Left renal pelvis (tissue), 4 donors: ENCODE results near the gene SERPINB13. TPM values are rescaled to one million over a fixed set of nuclear protein-coding genes. Genes with fewer than 3 reads are reported as not detected.
"Not testable (repeated sequence)": the region's sequence is repeated elsewhere in the genome, so short reads cannot be mapped to it uniquely, and the experiment has no call there.

Experiments used
- DNase-seq, 4 donors: peaks; one replicate each; pipeline ENCODE4 v3.0.0-alpha.2; 2013; ENCODE audit warnings: low read depth in 4 of 4, low spot score in 3 of 4
- polyA plus RNA-seq, 4 donors: library from polyadenylated mRNA; unstranded; fragments of 120-200 nt; gene quantifications; one replicate each; pipeline ENCODE4 v1.2.1, GENCODE V29; 2013; ENCODE audit not compliant: insufficient read length in 4 of 4

Gene SERPINB13
- polyA plus RNA-seq, 4 donors, result not detected

DNA sequence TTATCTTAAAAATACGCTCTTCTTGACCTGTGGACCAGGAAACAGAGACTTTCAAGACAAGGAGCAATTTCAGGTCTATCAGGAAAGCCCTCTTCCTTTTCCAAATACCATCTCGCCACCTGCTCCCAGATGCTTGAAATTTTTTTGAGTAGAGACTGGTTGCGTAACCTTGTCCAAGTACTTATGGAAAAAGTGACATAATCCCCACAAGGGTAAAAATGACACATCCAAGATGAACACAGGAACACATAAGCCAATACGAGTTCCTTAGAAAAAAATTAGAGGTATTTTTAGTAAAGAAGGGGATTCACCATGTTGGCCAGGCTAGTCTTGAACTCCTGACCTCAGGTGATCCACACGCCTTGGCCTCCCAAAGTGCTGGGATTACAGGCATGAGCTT lies 1.8 kb downstream of the SERPINB13 start:
- no peak for DNase-seq

DNA sequence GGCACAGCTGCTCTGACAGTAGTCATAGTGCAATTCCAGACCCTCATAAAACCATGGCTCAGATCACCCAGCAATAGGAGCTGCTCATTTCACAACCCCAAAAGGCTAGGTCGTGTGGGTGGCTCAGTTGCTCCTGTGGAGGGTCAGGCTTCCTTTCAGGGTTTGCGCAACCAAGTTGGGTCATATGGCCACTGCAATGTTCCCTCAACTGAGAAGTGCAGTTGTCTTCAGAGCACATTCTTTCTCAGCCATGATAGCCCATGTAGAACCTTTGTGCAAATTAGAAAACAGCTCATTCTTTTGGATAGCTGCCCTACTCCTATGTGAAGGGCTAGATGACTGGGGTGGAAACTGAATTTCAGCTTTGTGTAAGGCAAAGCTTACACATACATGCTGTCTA lies 3.2 kb downstream of the SERPINB13 start:
- no peak for DNase-seq

DNA sequence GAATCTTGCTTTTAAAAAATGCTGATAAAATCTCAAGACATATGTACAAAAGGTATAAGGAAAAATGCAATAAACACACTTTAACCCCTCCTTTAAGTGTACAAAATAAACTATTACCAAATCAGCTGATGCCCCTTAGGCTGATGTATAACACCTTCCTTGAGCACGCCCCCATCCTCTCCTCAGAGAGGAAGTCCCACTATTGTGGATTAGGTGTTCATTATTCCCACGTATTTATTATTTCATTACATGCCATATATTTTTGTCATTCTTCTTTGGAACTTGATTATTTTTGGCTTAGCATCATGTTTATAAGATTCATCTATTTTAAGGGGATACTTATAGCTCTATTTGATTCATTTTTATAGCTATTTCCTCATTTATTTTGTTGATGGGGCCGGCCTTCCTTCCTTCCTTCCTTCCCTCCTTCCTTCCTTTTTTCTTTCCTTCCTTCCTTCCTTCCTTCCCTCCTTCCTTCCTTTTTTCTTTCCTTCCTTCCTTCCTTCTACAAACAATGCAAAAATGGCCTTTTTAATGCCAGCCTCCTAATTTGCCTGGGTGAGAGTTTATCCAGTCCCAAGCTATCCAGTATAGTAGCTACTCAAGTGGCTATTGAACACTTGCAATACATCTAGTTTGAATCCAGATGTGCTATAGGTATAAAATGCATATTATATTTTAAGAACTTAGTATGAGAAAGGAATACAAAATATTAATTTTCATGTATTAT lies 4.0 kb downstream of the SERPINB13 start:
- DNase-seq, result no peak

DNA sequence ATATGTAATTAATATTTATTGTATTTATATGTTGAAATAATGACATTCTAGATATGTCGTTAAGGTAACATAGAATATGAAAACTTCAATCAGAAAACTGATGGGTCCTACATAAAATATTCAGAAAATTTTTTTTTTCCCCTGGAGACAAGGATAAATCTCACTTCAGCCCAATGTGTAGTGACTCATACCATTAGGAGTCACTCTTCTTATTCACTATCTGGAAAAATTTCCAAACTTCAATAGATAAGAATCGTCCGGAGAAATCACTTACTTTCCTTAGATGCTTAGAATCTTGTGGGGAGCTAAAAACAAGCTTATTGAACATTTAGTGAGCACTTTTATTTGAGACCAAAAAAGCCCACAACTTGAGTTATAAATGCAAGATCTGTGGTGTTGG lies 4.6 kb downstream of the SERPINB13 start:
- no peak for DNase-seq

DNA sequence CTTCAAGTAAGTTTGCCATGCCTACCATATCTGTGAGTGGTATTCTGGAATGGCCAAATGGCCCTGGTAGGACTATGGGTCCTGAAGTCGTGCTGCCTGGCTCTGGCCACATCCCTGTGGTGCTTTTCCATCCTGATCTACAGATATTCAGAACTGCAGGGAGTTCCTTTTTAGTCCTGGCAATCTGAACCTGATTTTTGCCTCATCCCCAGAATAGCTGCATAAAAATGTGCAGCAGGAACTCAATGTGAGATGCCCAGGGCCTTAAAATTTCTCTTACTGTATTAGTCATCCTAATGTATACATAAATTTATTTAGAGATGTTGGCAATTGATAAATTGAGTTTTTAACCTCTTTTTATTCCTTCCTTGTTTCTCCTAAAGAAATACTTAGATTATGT lies 5.3 kb downstream of the SERPINB13 start:
- DNase-seq, result no peak

DNA sequence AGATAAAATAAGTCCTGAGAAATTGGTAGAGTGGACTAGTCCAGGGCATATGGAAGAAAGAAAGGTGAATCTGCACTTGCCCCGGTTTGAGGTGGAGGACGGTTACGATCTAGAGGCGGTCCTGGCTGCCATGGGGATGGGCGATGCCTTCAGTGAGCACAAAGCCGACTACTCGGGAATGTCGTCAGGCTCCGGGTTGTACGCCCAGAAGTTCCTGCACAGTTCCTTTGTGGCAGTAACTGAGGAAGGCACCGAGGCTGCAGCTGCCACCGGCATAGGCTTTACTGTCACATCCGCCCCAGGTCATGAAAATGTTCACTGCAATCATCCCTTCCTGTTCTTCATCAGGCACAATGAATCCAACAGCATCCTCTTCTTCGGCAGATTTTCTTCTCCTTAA lies 9.8 kb downstream of the SERPINB13 start:
- no peak for DNase-seq

DNA sequence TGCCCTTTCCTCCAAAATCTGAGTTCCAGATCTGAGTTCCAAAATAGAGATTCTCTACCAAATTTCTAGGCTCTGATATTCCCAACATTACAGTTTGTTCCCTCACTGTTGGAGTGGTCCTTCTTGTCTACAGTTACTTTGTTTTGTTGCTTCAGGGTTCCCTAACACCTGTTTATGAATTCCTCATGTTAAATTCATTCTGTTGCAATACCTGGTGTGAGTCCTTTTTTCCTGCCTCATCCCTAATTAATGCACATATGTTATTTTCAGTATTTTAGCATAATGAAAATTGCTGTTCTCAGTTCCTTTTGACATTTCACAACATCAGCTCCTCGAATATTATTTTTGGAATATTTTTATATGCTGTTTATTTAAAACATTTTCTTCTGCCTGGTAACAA lies 16.2 kb downstream of the SERPINB13 start:
- DNase-seq, result no peak

DNA sequence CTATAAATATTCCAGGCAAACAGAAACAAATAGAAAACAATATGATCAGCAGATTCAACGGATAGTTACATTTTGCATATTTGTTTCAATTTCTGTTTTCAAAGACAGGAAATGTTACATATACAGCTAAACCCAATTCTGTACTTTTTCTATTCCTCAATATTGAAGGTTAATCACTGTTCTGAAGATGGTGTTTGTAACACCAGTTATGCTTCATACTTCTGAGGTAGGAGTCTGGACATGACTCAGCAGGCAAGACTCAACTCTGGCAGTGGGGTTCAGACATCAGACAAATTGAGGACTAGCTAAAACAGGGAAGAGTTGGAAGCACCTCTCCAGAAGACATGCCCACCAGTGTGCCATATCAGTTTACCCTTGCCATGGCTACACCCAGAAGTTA lies 16.6 kb downstream of the SERPINB13 start:
- DNase-seq, result no peak

DNA sequence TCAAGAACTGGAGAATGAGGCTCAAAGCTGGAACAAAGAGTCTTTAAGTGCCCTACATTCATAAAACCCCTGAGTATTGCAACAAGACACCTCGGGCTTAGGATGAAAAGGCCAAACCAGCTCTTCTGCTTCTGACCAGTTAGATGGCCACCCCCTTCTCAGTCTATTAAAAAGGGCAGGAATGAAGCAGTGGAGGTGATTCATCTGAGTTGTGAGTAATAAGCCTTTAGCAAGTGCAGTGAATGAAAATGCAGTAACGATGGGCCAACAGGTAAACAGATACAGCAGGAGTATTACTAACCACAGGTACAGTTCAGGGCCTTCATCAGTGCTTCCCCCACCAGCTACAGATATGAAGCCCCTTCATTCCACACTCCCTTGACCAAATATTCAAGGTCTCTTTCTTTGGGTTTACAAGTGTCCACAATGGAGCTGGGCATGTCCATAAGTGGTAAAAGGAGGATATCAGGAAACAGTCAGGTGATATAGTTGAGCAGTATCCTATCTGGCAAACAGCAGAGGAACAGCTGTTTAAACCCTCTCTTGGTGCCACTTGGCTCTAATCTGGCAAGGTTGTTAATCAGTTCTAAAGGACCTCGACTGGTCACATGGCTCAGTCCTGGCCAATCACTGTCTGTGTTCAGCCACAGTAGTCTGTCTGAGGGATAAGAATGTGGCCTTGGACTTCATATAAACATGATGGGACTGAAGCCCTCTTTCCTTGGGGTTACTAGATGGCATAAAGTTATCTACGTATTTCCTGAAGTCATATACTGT lies 17.8 kb downstream of the SERPINB13 start:
- DNase-seq, result no peak

DNA sequence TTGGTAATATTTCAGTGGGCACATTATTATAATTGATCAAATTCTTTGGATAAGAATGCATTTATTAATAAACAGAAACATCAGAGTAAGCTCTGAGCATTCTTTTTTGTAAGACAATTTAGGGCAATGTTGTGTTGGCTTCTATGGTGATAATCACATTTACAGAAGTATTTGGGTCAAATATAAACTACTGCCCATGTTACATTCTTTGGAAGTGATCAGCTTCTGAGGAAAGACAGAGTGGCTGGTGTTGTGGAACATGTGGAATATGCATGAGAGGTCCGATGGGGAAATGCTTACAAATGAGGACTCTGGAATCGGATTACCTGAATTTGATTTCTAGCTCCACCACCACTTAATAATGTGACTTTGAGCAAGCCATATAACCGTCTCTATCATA lies 19.4 kb downstream of the SERPINB13 start:
- no peak for DNase-seq

DNA sequence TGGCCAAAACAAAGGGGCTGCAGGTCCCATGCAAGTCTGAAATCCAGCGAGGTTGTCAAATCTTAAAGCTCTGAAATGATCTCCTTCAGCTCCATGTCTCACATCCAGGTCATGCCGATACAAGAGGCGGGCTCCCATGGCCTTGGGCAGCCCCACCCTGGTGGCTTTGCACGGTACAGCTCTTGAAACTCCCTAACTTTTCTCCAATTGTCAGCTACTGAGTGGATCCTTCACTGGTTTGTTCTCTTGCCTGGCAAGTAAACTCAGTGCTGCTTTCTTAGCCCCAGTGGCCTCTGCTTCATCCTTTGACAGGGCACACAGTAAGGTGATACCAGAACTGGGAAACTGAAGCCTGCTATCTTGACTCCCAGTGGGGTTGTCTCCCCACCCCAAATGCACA lies 26.3 kb downstream of the SERPINB13 start:
- no peak for DNase-seq

DNA sequence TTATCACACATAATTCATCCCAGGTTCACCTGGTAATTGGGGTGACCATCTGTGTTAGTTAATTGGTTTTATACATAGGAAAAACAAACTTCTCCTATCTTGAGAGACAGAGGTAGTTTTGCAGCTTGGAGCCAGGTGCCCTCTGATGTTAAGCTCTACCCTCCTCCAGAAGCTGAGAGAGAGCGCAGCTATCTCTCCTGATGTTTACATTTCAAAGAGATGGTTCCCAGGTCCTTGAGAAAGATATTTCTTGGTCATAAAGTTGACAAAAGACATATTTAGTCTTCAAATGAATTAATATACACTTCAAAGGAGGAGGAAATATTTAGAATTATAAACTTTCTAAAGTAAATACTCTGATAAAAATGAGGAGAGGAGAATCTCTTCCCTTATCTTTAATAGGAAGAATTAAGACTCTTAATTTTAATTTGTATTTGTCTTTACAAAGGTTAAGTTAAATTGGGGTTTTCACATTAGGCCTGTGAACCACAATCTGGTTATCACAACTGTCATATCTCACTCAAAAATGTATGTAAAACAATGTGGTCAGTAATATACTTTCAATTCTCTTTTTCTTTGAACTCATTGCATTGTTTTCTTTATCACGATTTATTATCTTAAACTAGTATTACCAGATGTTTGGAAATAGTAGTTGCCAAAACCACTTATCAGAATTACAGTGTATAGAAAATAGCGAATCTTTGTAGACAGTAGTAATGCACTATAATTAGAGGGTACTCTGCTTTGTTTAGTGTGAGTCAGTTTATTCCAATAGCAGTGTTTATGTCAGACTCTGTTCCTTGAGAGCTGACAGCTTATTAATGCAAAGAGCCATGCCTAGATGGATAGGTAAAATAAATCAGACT lies 30.1 kb downstream of the SERPINB13 start:
- DNase-seq, result no peak

DNA sequence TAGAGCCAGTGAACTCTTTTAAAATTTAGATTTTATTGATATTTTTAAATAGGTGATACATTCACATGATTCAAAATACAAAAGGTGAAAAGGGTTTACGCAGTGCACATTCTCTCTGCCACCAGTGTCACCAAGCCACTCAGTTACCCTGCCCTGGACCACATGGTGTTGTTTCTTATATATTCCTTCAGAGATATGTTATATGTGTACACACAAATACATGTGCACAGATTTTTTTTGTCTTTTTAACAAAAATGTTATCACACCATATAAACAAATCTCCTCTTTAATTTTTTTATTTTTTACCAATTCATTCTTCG lies 30.7 kb downstream of the SERPINB13 start:
- DNase-seq, result no peak

DNA sequence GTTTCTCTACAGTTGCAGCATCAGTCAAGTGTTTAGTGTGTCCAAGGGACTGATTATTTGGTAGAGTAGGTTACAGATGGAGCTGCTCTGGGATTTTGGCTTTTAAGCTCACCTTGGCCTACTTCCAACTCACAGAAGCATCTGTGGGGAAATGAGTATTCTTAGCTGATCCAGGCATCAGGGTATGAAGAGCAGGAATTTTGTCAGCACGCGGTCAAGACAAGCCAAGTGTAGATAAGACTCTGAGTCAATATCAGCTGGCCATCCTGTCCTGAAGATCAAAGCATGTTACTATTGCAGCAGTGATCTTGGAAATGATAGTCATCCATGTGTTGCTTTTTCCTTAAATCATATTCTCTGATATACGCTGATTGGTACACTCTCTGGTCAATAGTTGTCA lies 32.5 kb downstream of the SERPINB13 start:
- no peak for DNase-seq

DNA sequence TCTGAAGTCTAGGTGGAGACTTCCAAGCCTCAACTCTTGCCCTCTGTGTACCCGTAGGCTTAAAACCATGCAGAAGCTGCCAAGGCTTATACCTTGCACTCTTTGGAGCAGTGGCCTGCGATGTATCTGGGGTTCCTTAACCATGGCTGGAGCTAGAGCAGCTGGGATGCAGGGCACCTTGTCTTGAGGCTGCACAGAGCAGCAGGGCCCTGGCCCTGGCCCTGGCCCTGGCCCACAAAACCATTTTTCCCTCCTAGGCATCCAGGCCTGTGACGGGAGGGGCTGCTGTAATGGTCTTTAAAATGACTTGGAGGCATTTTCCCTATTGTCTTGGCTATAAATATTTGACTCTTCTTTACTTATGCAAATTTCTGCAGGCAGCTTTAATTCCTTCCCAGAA lies 37.7 kb downstream of the SERPINB13 start:
- no peak for DNase-seq

DNA sequence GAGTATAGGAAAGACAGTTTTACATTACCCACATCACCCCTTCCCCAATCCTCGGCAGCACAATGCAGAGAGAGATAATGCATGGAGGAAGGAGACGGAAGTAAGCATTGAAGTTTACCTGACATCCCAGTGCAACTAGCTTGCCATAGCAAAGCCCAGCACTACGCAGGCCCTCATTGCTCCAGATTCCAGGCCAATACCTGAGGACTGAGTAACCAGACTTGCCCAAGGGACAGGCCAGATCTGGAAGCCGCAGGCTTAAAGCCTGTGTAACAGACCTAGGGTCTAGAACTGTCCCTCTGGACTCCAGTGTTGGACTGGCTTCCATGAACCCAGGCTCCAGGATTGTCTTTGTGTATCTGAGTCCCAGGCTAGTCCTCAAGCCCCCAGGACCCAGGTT lies 39.3 kb downstream of the SERPINB13 start:
- DNase-seq, result no peak

DNA sequence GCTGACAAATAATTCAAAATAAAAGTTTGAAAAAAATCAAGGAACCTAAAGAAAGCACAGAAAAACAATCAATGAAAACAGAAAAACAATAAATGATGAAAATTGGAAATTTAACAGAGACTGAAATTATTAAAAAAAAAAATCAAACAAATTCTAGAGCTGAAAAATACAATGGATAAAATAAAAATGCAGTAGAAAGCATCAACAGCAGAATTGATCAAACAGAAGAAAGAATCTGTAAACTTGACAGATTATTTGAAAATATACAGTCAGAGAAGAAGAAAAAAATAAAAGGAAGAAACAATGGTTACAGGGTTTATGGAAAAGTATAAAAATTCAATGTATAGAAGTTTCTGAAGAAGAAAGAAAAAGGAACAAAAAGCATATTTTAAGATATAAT lies 40.7 kb downstream of the SERPINB13 start:
- DNase-seq, result no peak

DNA sequence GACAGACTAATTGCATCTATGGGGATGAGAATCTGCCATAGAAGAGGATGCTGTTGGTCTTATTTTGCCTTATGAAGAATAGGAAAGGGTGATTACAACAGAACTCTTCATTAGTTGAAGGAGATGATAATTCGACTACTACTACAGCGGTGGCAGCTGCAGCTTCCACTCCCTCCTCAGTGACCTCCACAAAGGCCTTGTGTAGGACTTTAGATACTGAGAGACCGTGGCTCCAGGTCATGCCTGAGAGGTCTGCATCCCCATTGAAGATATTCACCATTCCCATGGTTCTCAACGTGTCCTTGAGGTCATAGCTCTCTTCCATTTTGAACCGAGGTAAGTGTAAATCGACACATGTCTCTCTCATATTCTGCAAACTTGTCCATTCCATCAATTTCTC lies 50.6 kb downstream of the SERPINB13 start:
- DNase-seq, result no peak

DNA sequence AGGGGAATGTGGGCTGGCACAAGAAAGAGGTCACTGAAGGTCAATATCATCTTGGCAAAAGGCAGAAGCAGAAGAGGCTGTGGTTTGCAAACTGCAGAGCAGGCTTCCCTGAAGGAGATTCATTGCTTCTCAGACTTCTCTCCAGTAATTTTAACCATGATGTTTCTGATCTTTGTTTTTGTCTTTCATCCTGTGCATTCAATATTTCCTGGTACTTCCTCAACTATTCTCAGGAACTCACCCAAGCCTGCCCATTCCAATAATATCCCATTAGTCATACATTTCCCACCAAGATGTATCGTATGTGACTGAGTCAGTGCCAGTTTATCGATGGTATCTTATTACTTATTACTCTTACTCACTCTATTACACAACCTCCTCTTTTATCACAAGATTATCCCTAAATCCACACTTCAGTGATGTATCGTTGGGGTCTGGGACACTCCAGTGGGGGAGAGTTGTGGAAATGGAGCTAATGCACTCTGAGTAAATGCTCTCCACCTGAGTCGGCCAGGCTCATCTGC lies 54.1 kb downstream of the SERPINB13 start:
- not testable (repeated sequence) for DNase-seq

DNA sequence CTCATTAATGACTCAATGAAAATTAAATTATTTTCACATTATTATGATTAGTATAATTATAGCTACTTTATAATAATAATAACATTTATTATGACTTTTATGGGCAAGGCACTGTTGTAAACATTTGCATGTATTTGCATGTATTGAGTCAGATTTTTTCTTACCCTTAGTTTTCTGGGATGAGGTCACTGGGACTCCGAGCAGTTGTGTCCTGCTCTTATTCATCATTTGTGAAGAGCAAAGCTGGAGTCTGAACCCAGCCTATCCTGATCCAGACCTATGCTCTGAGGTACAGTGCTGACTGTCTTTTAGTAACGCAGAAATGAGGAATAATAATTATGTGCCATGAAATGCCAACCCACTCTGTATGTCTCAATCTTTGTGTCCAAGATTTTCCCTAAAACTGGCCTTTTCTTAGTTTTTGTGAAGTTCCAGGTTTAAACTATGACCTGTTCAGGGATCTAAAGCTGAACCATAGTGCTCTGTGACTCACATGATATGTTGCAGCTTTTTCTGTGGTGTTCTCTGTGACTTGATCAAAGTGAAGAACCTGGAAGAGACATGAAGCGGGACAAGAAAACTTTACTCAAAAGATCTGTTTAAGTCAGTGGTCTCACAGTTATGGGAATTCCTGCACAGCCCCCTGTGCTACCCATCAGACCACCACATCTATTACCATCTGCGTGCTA lies 55.7 kb downstream of the SERPINB13 start:
- DNase-seq, result not testable (repeated sequence)

DNA sequence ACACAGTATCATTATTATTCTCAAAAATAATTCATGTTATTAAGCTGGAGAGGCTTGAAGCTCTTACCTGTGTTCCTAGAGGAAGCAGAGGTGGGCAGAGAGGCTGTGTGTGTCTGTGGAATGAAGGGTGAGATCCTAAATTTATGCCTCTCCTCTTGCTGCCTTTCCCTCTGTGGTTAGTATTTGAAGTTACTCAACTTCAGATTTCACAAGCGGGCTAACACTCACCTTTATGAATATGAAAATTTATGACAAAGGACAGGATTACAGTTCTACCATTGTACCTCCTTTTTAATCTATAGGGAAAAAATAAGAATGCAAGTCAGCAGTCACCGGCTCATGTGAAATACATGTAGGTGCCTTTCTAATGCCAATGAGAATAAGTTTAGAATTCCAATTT lies 57.0 kb downstream of the SERPINB13 start, which contains the start of gene SERPINB4:
Gene SERPINB4, minus strand, starts transcription at position 115 of the 400 bp plus-strand sequence. CDS start 679 bp downstream, outside the sequence.
- DNase-seq, result not testable (repeated sequence)
